ENCODE data around the gene LRRFIP1. TPM values are rescaled to one million over a fixed set of nuclear protein-coding genes. Genes with fewer than 3 reads are reported as not detected.

Gene LRRFIP1
- total and polyA plus RNA-seq, 2 experiments from 2014 or later: 90.9 to 95.3 TPM

GRCh38 chr2:237653776-237654558 lies 26.6 kb downstream of the LRRFIP1 start:
- no peak for TF ChIP-seq CTCF (IDR thresholded peaks at IDR 0.05; ENCODE audit: low read depth, low read length)
- no peaks in the 10 kb centered on the region for H3K27me3 ChIP-seq
- H3K9me3 ChIP-seq (ENCODE audit: low read depth): no peaks in the 10 kb centered on the region
- H3K4me1 ChIP-seq (ENCODE audit: low read depth): no peaks in the 10 kb centered on the region
- no peak overlapping the region for H3K27ac ChIP-seq
- no peak for DNase-seq (ENCODE audit: low read depth in 1 of 2, low spot score in 1 of 2)
- H3K36me3 ChIP-seq: peaks cover 5% of the 10 kb centered on the region
- H3K4me3 ChIP-seq: no peak overlapping the region

GRCh38 chr2:237657063-237657462 lies 29.7 kb downstream of the LRRFIP1 start:
- Histone ChIP-seq H3K27me3 (no peaks in the 10 kb centered on the region), H3K9me3 (ENCODE audit: low read depth) (no peaks in the 10 kb centered on the region)
- no peak for DNase-seq (ENCODE audit: low read depth in 1 of 2, low spot score in 1 of 2)

GRCh38 chr2:237660381-237660900 lies 33.1 kb downstream of the LRRFIP1 start:
- Histone ChIP-seq H3K4me3 (no peak overlapping the region), H3K4me1 (ENCODE audit: low read depth) (peaks cover 18% of the 10 kb centered on the region), H3K9me3 (ENCODE audit: low read depth) (no peaks in the 10 kb centered on the region), H3K27ac (no peak overlapping the region), H3K36me3 (no peaks in the 10 kb centered on the region), H3K27me3 (no peaks in the 10 kb centered on the region)
- TF ChIP-seq CTCF (IDR thresholded peaks at IDR 0.05; ENCODE audit: low read depth, low read length): no peak
- DNase-seq (ENCODE audit: low read depth in 1 of 2, low spot score in 1 of 2): no peak

More at GRCh38 chr2:237657063-237657462, 29.7 kb downstream of the LRRFIP1 start:
- no peak overlapping the region for H3K27ac ChIP-seq
- H3K4me1 ChIP-seq (ENCODE audit: low read depth): peaks cover under 1% of the 10 kb centered on the region
- H3K4me3 ChIP-seq: no peak overlapping the region
- peaks cover 3% of the 10 kb centered on the region for H3K36me3 ChIP-seq
- no peak for TF ChIP-seq CTCF (IDR thresholded peaks at IDR 0.05; ENCODE audit: low read depth, low read length)

GRCh38 chr2:237661270-237661669 lies 33.9 kb downstream of the LRRFIP1 start:
- no peak for TF ChIP-seq CTCF (IDR thresholded peaks at IDR 0.05; ENCODE audit: low read depth, low read length)
- H3K4me1 ChIP-seq (ENCODE audit: low read depth): peaks cover 18% of the 10 kb centered on the region
- no peaks in the 10 kb centered on the region for H3K36me3 ChIP-seq
- no peak overlapping the region for H3K4me3 ChIP-seq
- H3K9me3 ChIP-seq (ENCODE audit: low read depth): no peaks in the 10 kb centered on the region
- H3K27me3 ChIP-seq: no peaks in the 10 kb centered on the region
- no peak for DNase-seq (ENCODE audit: low read depth in 1 of 2, low spot score in 1 of 2)
- H3K27ac ChIP-seq: no peak overlapping the region

GRCh38 chr2:237661799-237662328 lies 34.5 kb downstream of the LRRFIP1 start:
- TF ChIP-seq CTCF (IDR thresholded peaks at IDR 0.05; ENCODE audit: low read depth, low read length): no peak
- no peak for DNase-seq (ENCODE audit: low read depth in 1 of 2, low spot score in 1 of 2)
- H3K9me3 ChIP-seq (ENCODE audit: low read depth): no peaks in the 10 kb centered on the region
- no peak overlapping the region for H3K4me3 ChIP-seq
- H3K27ac ChIP-seq: peak overlapping the region; percentile 16
- no peaks in the 10 kb centered on the region for H3K36me3 ChIP-seq
- H3K27me3 ChIP-seq: no peaks in the 10 kb centered on the region
- peaks cover 18% of the 10 kb centered on the region for H3K4me1 ChIP-seq (ENCODE audit: low read depth)

All from cardiac muscle cell (in vitro differentiated cells and primary cell).